GM21737 (cell line): ENCODE results near the gene ATP9B.

Experiments
- ATAC-seq: cut with Tn5 transposase; IDR thresholded peaks from one replicate; pipeline ENCODE4 v1.9.1; 2021; ENCODE audit warnings: mild to moderate bottlenecking, moderate library complexity; ENCODE audit not compliant: unreplicated experiment

Gene ATP9B

GRCh38 chr18:79402977-79403722 is 334.0 kb downstream of the ATP9B start:
- no peak for ATAC-seq

DNA sequence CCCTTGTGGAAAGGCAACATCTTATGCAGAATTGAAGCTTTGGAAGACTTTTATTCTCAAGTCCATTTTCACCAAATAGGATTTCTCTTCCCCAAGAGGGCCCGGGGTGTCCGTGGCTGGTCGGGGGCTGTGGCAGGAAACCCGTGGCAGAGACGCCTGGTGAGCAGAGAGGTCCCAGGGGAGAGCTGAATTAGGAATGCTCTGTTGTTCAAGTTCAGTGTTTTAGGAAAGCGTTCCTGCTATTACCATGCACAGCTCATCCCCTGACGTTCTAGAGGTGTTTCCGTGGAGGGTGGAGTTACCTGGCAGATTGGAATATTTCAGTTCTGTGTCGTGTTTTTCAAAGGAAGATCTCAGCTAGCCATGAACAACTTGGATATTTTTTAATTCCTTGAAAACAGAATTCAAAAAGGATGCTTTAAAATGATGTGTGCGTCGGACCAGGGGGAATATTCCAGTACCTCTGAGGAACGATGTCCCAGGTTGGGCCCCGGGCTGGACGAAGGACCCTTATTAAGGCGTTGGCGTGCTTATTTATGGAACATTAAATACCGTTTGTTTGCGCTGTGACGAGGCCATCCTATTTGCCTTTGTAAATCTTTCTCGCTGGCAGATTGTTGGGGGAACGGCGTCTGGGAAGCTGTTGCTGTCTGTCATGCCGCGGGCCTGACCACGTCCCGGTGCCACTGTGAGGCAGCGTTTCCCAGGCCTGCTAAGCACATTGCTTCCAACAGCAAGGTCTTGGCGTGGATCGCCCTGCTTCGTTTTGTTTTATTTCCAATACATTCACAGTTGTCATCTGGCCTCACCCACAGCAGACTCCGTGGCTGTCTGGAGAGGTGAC is 334.8 kb downstream of the ATP9B start:
- no peak for ATAC-seq

GRCh38 chr18:79404567-79404910 is 335.3 kb downstream of the ATP9B start:
- no peak for ATAC-seq

- no peak for ATAC-seq
These were observed 336.0 kb downstream of the ATP9B start for GRCh38 chr18:79405019-79405780.

DNA sequence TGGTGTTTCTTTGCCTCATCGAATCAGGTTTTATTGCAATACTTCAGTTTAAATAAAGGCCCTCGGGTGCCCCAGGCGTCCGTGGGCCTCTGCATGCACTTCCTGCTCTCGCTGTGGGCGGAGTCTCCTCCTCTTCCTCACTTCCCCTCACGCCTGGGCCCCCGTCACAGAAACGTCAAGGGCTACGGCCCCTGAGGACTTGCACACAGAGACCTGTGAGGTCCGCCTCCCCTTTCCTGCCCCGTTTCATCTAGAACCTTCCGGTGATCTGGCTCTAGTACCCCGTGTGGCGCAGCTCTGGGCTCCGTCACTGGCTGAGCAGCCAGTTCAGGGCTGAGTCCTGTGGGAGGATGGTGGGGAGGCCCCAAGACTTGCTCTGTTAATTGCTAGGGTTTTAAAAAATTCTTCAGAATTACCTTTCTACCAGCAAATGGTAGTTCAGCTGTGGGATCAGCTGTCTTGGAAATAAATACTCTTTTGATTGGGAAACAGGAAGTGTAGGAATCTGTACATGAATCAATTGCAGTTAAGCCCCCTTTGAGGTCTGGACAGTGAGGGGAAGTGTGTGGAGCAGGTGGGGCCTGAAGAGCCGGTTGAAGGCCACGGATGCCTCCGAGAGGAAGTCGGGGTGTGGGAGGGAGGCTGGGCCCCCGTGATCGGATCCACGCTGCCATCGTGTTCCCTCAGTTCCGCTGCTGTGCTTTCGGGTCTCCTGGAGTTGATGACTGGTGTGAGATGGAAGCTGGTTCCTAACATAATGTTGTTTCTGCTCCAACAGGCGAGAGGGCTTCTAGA is 336.8 kb downstream of the ATP9B start:
- ATAC-seq: peak; percentile 57

DNA sequence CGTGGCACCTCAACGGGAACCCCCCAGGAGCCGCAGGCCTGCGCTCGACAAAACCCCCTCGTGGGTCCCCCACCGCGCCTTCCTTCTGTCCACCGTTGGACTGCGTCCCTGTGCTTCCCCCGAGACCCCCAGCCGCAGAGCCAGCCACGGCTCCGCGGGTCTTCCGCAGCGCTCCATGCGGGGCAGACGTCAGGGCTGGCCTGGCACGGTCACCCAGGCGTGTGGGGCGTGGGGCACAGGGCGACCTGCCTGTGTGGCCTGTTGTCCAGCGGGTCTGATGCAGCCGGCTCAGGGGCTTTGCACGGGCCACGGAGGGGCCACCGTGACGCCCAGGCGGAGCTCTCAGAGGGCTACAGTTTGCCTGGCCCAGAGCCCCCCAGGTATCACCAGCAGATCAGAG is 337.5 kb downstream of the ATP9B start:
- ATAC-seq: no peak

- no peak for ATAC-seq
These were observed 340.1 kb downstream of the ATP9B start for GRCh38 chr18:79409313-79409712.

DNA sequence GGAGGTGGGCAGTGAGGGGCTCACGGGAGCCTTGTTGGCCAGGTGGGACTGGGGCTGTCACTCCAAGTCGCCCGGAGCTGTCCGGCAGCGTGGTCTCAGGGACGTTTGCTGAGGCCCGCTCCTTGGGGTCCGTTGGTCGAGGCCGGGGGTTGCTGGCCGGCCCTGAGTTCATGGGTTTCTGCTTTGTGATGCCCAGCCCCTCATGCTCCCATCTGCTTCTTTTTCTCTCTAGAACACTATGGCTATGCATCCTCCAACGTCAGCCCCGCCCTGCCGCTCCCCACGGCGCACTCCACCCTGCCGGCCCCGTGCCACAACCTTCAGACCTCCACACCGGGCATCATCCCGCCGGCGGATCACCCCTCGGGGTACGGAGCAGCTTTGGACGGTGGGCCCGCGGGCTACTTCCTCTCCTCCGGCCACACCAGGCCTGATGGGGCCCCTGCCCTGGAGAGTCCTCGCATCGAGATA is 341.0 kb downstream of the ATP9B start:
- ATAC-seq: no peak

- no peak for ATAC-seq
These were observed 341.8 kb downstream of the ATP9B start for GRCh38 chr18:79410731-79411613.

GRCh38 chr18:79411614-79412526 is 342.7 kb downstream of the ATP9B start:
- ATAC-seq: no peak

DNA sequence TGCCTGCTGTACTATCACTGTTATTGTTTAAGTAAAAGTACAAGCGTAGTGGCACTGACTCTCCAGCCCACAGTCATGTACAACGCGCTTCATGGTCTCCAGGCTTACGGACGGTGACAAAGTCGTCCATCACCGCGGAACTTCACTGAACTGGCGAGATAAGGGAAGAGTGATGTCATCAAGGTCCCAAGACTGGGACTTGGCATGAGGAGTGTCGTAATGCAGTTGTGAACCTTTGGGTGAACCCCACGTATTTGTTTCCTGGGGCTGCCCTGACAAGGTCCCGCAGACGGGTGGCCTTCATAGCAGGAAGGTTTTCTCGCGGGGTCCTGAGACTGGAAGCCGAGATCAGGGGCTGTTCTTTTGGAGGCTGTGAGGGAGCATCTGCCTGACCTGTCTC is 343.8 kb downstream of the ATP9B start:
- ATAC-seq: no peak

DNA sequence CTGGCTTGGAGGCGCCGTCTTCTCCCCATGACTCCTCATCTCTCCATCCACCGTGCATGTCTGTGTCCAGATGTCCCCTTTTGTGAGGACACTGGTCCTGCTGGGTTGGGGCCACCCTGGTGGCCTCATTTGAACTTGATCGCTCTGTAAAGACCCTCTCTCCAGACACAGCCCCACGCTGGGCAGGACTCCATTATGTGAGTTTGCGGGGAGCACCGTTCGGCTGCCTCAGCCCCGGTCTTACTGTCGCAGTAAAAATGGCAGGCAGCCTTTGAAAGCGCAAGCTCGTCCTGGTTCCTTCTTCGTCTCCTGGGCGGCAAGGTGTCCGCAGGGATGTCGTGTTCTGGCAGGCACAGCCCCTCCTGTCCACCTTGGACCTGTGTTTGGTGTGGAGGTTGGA is 344.2 kb downstream of the ATP9B start:
- ATAC-seq: no peak

DNA sequence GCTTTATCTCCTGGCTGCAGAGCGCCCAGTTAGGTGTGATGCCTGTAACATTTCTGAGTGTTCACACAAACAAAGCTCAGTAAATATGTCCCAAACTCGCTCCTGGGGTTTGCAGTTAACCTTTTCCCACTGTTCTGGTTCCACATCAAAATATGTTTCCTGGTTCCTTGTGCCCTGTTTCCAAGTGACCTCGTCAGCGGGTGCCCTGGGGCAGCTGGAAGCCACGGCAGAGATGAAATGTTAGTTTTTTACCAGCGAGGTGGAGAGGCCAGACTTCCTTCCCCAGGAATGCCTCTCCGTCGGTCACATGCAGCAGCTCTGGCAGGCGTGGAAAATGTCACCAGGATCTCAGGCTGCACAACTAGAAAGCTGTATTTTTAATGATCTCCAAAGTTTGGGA is 344.7 kb downstream of the ATP9B start:
- no peak for ATAC-seq

- no peak for ATAC-seq
These were observed 347.0 kb downstream of the ATP9B start for GRCh38 chr18:79416022-79416676.

GRCh38 chr18:79416677-79417052 is 347.5 kb downstream of the ATP9B start:
- no peak for ATAC-seq

DNA sequence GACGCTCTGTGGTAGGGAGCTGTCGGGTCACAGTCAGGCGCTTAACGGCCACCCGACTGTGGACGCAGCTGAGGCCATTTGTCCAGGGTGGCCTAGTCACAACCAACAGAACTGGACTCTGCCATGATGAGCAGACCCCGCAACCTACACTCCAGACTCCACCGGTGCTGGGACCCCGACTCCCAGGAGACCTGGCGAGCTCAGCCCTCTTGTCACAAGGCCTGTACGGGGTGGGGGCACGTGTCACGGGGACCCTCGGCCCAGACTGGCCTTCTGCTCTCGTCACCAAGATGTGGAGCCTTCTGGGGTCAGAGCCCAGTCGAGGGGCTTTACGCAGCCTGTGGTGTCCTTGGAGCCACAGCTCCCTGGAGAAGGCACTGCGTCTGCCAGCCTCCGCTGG is 349.0 kb downstream of the ATP9B start:
- no peak for ATAC-seq

- no peak for ATAC-seq
These were observed 349.4 kb downstream of the ATP9B start for GRCh38 chr18:79418642-79419041.

DNA sequence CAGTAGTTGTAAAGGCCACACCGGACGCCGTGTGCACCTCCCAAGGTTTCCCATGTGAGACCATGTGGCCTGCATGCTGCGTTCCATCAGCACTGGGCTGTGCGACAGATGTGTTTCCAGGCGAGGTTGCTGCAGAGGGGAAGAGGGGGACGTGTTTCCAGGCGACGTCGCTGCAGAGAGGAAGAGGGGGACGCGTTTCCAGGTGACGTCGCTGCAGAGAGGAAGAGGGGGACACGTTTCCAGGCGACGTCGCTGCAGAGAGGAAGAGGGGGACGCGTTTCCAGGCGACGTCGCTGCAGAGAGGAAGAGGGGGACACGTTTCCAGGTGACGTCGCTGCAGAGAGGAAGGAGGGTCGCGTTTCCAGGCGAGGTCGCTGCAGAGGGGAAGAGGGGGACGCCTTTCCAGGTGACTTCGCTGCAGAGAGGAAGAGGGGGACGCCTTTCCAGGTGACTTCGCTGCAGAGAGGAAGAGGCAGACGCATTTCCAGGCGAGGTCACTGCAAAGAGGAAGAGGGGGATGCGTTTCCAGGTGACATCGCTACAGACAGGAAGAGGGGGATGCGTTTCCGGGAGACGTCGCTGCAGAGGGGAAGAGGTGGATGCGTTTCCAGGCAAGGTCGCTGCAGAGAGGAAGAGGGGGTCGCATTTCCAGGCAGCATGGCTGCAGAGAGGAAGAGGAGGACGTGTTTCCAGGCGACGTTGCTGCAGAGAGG is 351.0 kb downstream of the ATP9B start:
- ATAC-seq: no peak
